SK-N-SH treated with all-trans-retinoic acid at 6 μM for 48 hours (cell line): Measurements from ENCODE around the gene C14orf93.

Experiments used
- ATAC-seq: fragments of 200-7000 bp; cut with Tn5 transposase; 3 replicates; pipeline ENCODE4 v1.9.1; 2020; ENCODE audit warnings: mild to moderate bottlenecking, moderate library complexity
- ARNTL ChIP-seq: fragments of 450-650 bp; formaldehyde crosslinking; IDR thresholded peaks from 2 replicates; pipeline ENCODE4 v1.5.0; 2020; ENCODE audit warnings: low read depth, mild to moderate bottlenecking, moderate library complexity, borderline replicate concordance
- BACH2 ChIP-seq: fragments of 250-450 bp; sonication (Bioruptor Pico); IDR thresholded peaks from 2 replicates; pipeline ENCODE4 v1.9.0; 2021; ENCODE audit warnings: mild to moderate bottlenecking, borderline replicate concordance
- CREB5 ChIP-seq: fragments of 250-450 bp; sonication (Bioruptor Pico); IDR thresholded peaks from 2 replicates; pipeline ENCODE4 v1.5.1; 2020; ENCODE audit warnings: low read depth, mild to moderate bottlenecking, moderate library complexity
- CSDC2 ChIP-seq: fragments of 250-450 bp; sonication (Bioruptor Pico); IDR thresholded peaks from 2 replicates; pipeline ENCODE4 v1.5.0; 2020; ENCODE audit warnings: mild to moderate bottlenecking, moderate library complexity
- CSRNP3 ChIP-seq: fragments of 250-450 bp; sonication (Bioruptor Pico); IDR thresholded peaks from 2 replicates; pipeline ENCODE4 v1.5.1; 2021; ENCODE audit warnings: mild to moderate bottlenecking, moderate library complexity
- ESRRG ChIP-seq: fragments of 250-450 bp; sonication (Bioruptor Pico); IDR thresholded peaks from 2 replicates; pipeline ENCODE4 v1.6.1; 2021; ENCODE audit warnings: mild to moderate bottlenecking
- ISL1 ChIP-seq: fragments of 250-450 bp; sonication (Bioruptor Pico); IDR thresholded peaks from 2 replicates; pipeline ENCODE4 v2.1.2; 2022; ENCODE audit warnings: mild to moderate bottlenecking, moderate library complexity
- PPARA ChIP-seq: fragments of 250-450 bp; sonication (Bioruptor Pico); IDR thresholded peaks from 2 replicates; pipeline ENCODE4 v1.5.0; 2020; ENCODE audit warnings: mild to moderate bottlenecking, borderline replicate concordance
- RARB ChIP-seq: fragments of 250-450 bp; sonication (Bioruptor Pico); IDR thresholded peaks from 2 replicates; pipeline ENCODE4 v1.8.0; 2021; ENCODE audit warnings: mild to moderate bottlenecking, moderate library complexity
- SNAI2 ChIP-seq: fragments of 250-450 bp; sonication (Bioruptor Pico); IDR thresholded peaks from 2 replicates; pipeline ENCODE4 v1.5.0; 2020; ENCODE audit warnings: mild to moderate bottlenecking, moderate library complexity
- TCF4 ChIP-seq: fragments of 250-450 bp; sonication (Bioruptor Pico); IDR thresholded peaks from 2 replicates; pipeline ENCODE4 v1.8.0; 2021; ENCODE audit warnings: mild to moderate bottlenecking, moderate library complexity, borderline replicate concordance
- TOX ChIP-seq: fragments of 250-450 bp; sonication (Bioruptor Pico); IDR thresholded peaks from 2 replicates; pipeline ENCODE4 v1.8.0; 2021; ENCODE audit warnings: mild to moderate bottlenecking, moderate library complexity, borderline replicate concordance
- ZC3H10 ChIP-seq: fragments of 250-450 bp; sonication (Bioruptor Pico); IDR thresholded peaks from 2 replicates; pipeline ENCODE4 v1.5.1; 2021; ENCODE audit warnings: mild to moderate bottlenecking, moderate library complexity
- ZFP30 ChIP-seq: fragments of 450-650 bp; formaldehyde crosslinking; IDR thresholded peaks from 2 replicates; pipeline ENCODE4 v1.5.0; 2022; ENCODE audit warnings: mild to moderate bottlenecking, moderate library complexity
- ZNF565 ChIP-seq: fragments of 450-650 bp; formaldehyde crosslinking; conservative IDR thresholded peaks from 2 replicates; pipeline ENCODE4 v1.5.0; 2020; ENCODE audit warnings: low read depth, mild to moderate bottlenecking, moderate library complexity
- ZNF8 ChIP-seq: fragments of 450-650 bp; formaldehyde crosslinking; IDR thresholded peaks from 2 replicates; pipeline ENCODE4 v1.5.0; 2020; ENCODE audit warnings: mild to moderate bottlenecking, moderate library complexity
- TF ChIP-seq, protein P1 (sequence below): fragments of 250-450 bp; sonication (Bioruptor Pico); IDR thresholded peaks from 2 replicates; pipeline ENCODE4 v1.5.0; 2020; ENCODE audit warnings: mild to moderate bottlenecking, moderate library complexity
- TF ChIP-seq, protein P2 (sequence below): fragments of 250-450 bp; sonication (Bioruptor Pico); IDR thresholded peaks from 2 replicates; pipeline ENCODE4 v1.8.0; 2020; ENCODE audit warnings: mild to moderate bottlenecking, moderate library complexity, borderline replicate concordance
- TF ChIP-seq, protein P3 (sequence below): fragments of 250-450 bp; sonication (Bioruptor Pico); IDR thresholded peaks from 2 replicates; pipeline ENCODE4 v1.8.0; 2021; ENCODE audit warnings: low read depth, mild to moderate bottlenecking, moderate library complexity, borderline replicate concordance

The C14orf93 gene

DNA sequence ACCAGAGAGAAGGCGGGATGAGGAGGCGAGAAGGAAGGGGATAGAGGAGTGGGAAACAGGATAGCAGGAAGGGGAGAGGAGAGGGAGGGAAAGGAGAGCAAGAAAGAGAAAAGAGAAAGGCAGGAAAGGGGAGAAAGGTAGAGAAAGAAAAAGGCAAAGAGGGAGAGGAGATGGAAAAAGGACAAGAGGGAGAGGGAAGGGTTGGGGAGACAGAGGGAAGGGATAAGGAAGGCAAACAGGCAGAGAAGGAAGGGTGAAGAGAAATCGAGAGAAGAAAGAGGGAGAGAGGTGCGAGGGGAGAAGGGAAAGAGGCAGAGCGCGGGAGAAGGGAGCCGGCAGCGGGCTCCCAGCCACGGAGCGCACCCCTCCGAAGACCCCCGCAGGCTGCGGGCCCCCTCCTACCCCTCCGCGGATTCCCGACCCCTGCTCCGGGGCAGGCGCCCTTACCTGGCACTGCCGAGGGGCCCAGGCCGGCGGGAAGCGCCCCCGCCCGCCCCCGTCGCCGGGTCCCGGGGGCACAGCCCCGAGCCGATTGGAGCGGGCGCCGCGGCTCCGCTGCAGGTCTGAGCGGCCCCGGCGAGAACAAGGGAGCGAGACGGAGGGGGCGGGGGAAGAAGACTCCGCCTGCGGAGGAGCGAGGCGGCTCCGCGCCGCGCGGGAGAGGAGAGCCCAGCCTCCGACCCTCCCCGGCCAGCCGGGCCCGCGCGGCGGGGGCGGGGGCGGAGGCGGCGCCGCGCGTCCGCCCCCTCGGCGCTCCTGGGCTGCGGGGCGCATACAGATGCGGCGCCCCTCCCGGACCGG, 47.2 kb upstream of the C14orf93 start, which contains the start of gene CDH24:
CDH24 (minus strand) TSS at position 565 of the 801 bp plus-strand sequence. CDS start 1,787 bp downstream, outside the sequence.
- ATAC-seq: peak; percentile 58
- TF ChIP-seq, protein P1, sequence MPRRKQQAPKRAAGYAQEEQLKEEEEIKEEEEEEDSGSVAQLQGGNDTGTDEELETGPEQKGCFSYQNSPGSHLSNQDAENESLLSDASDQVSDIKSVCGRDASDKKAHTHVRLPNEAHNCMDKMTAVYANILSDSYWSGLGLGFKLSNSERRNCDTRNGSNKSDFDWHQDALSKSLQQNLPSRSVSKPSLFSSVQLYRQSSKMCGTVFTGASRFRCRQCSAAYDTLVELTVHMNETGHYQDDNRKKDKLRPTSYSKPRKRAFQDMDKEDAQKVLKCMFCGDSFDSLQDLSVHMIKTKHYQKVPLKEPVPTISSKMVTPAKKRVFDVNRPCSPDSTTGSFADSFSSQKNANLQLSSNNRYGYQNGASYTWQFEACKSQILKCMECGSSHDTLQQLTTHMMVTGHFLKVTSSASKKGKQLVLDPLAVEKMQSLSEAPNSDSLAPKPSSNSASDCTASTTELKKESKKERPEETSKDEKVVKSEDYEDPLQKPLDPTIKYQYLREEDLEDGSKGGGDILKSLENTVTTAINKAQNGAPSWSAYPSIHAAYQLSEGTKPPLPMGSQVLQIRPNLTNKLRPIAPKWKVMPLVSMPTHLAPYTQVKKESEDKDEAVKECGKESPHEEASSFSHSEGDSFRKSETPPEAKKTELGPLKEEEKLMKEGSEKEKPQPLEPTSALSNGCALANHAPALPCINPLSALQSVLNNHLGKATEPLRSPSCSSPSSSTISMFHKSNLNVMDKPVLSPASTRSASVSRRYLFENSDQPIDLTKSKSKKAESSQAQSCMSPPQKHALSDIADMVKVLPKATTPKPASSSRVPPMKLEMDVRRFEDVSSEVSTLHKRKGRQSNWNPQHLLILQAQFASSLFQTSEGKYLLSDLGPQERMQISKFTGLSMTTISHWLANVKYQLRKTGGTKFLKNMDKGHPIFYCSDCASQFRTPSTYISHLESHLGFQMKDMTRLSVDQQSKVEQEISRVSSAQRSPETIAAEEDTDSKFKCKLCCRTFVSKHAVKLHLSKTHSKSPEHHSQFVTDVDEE (CRISPR knock-in tag): no peak
- TF ChIP-seq CSDC2 (CRISPR knock-in tag) (no peak), TCF4 (CRISPR knock-in tag) (no peak), ZFP30 (CRISPR knock-in tag) (no peak)

GRCh38 chr14:23056145-23056955, 46.4 kb upstream of the C14orf93 start:
- TF ChIP-seq, protein P2, sequence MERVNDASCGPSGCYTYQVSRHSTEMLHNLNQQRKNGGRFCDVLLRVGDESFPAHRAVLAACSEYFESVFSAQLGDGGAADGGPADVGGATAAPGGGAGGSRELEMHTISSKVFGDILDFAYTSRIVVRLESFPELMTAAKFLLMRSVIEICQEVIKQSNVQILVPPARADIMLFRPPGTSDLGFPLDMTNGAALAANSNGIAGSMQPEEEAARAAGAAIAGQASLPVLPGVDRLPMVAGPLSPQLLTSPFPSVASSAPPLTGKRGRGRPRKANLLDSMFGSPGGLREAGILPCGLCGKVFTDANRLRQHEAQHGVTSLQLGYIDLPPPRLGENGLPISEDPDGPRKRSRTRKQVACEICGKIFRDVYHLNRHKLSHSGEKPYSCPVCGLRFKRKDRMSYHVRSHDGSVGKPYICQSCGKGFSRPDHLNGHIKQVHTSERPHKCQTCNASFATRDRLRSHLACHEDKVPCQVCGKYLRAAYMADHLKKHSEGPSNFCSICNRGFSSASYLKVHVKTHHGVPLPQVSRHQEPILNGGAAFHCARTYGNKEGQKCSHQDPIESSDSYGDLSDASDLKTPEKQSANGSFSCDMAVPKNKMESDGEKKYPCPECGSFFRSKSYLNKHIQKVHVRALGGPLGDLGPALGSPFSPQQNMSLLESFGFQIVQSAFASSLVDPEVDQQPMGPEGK: no peak
- TF ChIP-seq PPARA (CRISPR knock-in tag) (no peak), ISL1 (CRISPR knock-in tag) (no peak), SNAI2 (CRISPR knock-in tag) (no peak), ZC3H10 (CRISPR knock-in tag) (no peak), BACH2 (CRISPR knock-in tag) (no peak), ARNTL (no peak), ZNF565 (CRISPR knock-in tag) (no peak), TOX (no peak), RARB (CRISPR knock-in tag) (no peak)
- TF ChIP-seq, protein P3, sequence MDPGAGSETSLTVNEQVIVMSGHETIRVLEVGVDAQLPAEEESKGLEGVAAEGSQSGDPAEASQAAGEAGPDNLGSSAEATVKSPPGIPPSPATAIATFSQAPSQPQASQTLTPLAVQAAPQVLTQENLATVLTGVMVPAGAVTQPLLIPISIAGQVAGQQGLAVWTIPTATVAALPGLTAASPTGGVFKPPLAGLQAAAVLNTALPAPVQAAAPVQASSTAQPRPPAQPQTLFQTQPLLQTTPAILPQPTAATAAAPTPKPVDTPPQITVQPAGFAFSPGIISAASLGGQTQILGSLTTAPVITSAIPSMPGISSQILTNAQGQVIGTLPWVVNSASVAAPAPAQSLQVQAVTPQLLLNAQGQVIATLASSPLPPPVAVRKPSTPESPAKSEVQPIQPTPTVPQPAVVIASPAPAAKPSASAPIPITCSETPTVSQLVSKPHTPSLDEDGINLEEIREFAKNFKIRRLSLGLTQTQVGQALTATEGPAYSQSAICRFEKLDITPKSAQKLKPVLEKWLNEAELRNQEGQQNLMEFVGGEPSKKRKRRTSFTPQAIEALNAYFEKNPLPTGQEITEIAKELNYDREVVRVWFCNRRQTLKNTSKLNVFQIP (CRISPR knock-in tag): no peak
- ATAC-seq: peak; percentile 78

GRCh38 chr14:23055621-23056144, 45.7 kb upstream of the C14orf93 start:
- ATAC-seq: peak; percentile 6; the same call in 2 of the 3 replicates
- TF ChIP-seq ARNTL (no peak), BACH2 (CRISPR knock-in tag) (no peak), RARB (CRISPR knock-in tag) (no peak), TCF4 (CRISPR knock-in tag) (peak; percentile 79; the same call in 1 of the 2 replicates)
- TF ChIP-seq, all 23 proteins: peak for 1

DNA sequence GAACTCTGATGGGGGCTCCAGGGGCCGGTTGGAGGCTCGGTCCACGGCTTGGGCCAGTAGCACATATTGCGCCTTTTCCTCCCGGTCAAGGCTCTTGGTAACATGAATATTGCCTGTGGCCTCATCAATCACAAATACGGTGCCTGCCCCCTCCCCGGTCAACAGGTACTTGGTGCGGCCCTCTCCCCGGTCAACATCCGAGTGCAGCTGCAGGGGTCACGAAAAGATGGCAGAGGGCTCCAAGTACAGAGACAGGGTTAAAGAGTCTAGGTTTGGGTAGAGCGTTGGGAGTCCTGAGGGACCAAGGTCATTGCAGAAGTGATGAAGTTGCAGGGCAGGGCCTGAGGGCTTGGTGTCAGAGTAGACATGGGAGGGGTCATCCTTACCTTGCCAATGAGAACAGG, 45.2 kb upstream of the C14orf93 start:
- ATAC-seq: no peak
- TF ChIP-seq ESRRG: no peak
- no peak for TF ChIP-seq SNAI2 (CRISPR knock-in tag)
- no peak for TF ChIP-seq ZNF565 (CRISPR knock-in tag)
- TF ChIP-seq, protein P1 (CRISPR knock-in tag): no peak
- TF ChIP-seq RARB (CRISPR knock-in tag): no peak
- TF ChIP-seq CSRNP3 (CRISPR knock-in tag): no peak
- TF ChIP-seq ZNF8 (CRISPR knock-in tag): no peak
- no peak for TF ChIP-seq PPARA (CRISPR knock-in tag)
- no peak for TF ChIP-seq CREB5
- no peak for TF ChIP-seq ZC3H10 (CRISPR knock-in tag)
